ENCODE results near the gene NAT14.

NAT14 gene, protein sequence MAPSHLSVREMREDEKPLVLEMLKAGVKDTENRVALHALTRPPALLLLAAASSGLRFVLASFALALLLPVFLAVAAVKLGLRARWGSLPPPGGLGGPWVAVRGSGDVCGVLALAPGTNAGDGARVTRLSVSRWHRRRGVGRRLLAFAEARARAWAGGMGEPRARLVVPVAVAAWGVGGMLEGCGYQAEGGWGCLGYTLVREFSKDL

DNA sequence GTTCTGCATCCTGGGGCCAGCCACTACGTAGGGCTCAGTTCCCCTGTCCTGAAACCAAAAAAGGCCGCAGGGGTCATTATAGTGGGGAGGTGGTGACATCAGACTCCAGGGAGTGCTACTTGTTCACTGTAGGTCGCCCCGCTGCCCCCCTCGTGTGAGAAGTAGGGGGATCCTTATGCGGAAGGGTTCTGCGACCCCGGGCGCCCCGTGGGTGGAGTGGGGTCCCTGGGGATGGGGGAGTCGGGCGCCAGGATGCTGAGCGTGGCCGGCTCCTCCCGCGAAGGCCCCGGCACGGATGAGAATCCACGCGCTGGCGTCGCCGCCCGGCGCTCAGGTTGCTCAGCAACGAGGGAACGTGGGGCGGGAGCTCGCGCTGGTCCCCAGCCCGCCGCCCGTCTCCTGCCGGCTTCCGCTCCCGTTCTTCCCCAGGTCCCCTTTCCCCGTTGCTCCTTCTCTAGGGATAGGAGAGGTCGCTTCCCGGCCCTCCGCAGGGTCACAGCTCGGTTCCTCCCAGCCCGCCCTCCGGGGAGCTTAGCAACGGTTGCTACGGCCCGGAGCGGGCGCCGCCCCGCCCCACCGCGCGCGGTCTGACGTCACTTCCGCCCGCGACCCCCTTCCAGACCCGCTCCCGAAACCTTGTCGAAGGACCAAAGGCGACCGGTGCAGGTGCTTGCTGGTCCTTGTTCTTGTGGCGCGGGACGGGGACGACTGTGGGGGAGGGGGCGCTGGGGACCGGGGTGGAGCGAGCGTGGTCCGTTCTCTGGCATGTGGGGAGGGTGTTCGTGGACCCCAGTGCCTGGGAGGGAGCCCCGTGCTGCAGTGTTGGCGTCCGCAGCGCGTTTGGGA, at the start of gene NAT14:
Gene NAT14, plus strand, starts transcription at position 596 of the 846 bp plus-strand sequence. CDS start 521 bp downstream, outside the sequence.
- H3K27me3 ChIP-seq (replicated peaks; ENCODE audit: control insufficient read depth, insufficient read depth, low read length): no peaks in the 10 kb centered on the region
- TF ChIP-seq, protein P1, sequence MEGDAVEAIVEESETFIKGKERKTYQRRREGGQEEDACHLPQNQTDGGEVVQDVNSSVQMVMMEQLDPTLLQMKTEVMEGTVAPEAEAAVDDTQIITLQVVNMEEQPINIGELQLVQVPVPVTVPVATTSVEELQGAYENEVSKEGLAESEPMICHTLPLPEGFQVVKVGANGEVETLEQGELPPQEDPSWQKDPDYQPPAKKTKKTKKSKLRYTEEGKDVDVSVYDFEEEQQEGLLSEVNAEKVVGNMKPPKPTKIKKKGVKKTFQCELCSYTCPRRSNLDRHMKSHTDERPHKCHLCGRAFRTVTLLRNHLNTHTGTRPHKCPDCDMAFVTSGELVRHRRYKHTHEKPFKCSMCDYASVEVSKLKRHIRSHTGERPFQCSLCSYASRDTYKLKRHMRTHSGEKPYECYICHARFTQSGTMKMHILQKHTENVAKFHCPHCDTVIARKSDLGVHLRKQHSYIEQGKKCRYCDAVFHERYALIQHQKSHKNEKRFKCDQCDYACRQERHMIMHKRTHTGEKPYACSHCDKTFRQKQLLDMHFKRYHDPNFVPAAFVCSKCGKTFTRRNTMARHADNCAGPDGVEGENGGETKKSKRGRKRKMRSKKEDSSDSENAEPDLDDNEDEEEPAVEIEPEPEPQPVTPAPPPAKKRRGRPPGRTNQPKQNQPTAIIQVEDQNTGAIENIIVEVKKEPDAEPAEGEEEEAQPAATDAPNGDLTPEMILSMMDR (IDR thresholded peaks at IDR 0.05; ENCODE audit: insufficient read depth, low read length, poor library complexity, severe bottlenecking): no peak
- peak; percentile 84 for DNase-seq (ENCODE audit: extremely low read depth, insufficient read length)

DNA sequence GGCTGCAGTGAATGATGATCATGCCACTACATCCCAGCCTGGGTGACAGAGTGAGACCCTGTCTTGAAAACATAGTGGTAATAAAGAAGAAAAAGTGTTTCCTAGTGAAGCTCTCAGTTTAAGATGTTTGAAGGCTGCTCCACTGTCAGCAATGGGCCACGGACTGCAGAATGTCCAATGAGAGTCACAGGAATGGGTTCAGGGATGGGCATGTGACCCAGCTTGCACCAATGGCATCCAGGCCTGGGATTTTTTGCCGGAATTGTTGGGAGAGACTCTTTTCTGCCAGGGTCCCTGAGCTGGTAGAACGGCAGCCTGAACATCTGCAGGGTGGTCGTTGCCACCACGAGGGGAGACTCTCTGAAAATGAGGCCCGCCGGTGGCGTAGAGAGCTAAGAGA, 48.1 kb upstream of the NAT14 start:
- TF ChIP-seq, protein P1 (IDR thresholded peaks at IDR 0.05; ENCODE audit: insufficient read depth, low read length, poor library complexity, severe bottlenecking): no peak
- no peak for DNase-seq (ENCODE audit: extremely low read depth, insufficient read length)
- Histone ChIP-seq H3K4me3 (replicated peaks; ENCODE audit: low read depth, low read length) (no peak overlapping the region), H3K27me3 (replicated peaks; ENCODE audit: control insufficient read depth, insufficient read depth, low read length) (peaks cover 3% of the 10 kb centered on the region), H3K36me3 (ENCODE audit: control insufficient read depth, insufficient read depth, low read length) (no peaks in the 10 kb centered on the region)

More for the DNA sequence above, at the start of gene NAT14:
- H3K36me3 ChIP-seq (ENCODE audit: control insufficient read depth, insufficient read depth, low read length): peaks cover 2% of the 10 kb centered on the region
- peak within 1 kb of the TSS; percentile 79 for H3K4me3 ChIP-seq (replicated peaks; ENCODE audit: low read depth, low read length)

DNA sequence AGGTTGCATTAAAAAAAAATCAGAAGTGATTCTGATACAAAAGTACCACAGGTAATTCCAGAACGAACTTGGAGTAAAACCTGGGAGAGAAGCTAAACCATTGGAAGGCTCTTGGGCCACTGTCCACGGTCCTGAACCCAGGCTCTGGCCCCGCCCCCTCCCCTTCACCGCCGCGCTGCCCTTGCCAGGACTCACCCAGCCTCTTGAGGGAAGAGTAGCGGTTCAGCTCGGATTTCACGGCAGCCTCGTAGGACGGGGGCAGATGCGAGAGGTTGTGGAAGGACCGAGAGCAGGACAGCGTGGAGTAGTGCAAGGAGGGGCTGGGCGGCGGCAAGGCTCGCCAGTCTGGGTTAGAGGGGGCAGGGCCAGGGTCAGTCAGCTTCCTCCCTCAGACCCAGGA, 47.6 kb upstream of the NAT14 start:
- Histone ChIP-seq H3K36me3 (ENCODE audit: control insufficient read depth, insufficient read depth, low read length) (no peaks in the 10 kb centered on the region), H3K27me3 (replicated peaks; ENCODE audit: control insufficient read depth, insufficient read depth, low read length) (peaks cover 3% of the 10 kb centered on the region; the same call in 1 of the 2 replicates), H3K4me3 (replicated peaks; ENCODE audit: low read depth, low read length) (no peak overlapping the region)
- no peak for DNase-seq (ENCODE audit: extremely low read depth, insufficient read length)
- TF ChIP-seq, protein P1 (IDR thresholded peaks at IDR 0.05; ENCODE audit: insufficient read depth, low read length, poor library complexity, severe bottlenecking): no peak

DNA sequence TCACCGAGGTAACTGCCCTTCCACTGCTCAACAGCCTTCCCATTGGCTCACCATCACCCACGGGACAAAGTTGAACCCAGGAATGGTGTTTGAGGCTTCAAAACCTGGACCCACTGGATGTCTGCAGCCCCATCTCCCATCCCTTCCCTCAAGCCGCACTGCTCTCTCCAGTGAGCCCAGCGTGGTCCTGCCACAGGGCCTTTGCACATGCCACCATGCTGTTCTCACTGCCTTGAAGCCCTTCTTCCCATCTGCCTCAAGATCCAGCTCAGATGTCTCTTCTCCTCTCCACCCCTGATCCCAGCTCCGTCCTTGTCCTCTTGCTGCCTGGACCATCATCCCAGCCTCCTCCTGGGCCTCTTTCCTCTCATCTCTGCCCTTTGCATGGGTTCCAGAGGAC, 45.9 kb upstream of the NAT14 start:
- no peak for DNase-seq (ENCODE audit: extremely low read depth, insufficient read length)
- TF ChIP-seq, protein P1 (IDR thresholded peaks at IDR 0.05; ENCODE audit: insufficient read depth, low read length, poor library complexity, severe bottlenecking): no peak
- Histone ChIP-seq H3K36me3 (ENCODE audit: control insufficient read depth, insufficient read depth, low read length) (no peaks in the 10 kb centered on the region), H3K27me3 (replicated peaks; ENCODE audit: control insufficient read depth, insufficient read depth, low read length) (peaks cover 3% of the 10 kb centered on the region; the same call in 1 of the 2 replicates), H3K4me3 (replicated peaks; ENCODE audit: low read depth, low read length) (no peak overlapping the region)

DNA sequence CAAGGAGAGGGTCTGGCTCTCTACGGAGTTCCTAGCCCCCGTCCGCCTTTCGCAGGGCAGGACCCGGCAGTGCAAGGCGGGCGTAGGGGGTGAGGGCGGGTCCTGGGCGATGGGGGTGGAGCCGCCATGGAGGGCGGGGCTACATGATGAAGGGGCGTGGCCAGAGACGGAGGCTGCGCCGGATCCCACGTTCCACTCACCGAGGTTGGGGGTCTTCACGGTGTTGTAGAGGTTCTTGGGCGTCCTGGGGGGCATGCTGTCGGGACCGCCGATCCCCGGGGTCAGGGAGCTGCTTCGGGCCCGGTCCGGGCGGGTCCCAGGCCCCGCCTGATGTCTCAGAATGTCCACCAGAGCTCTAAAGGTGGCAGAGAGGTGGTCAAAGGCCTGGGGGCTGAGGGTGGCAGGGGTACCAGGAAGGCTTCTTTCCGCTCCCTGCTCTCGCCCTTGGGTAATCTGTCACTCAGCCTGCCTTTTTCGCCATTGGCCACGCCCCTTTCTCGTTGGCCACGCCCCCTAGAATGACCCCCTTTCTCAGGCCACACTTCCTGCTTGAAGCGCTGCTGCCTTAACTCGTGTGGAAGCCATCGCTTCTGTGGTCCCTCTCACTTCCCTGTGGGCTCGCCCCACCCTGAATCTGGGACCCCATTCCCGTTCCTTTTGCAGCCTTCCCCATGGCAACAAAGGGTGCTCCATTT, 44.4 kb upstream of the NAT14 start:
- DNase-seq (ENCODE audit: extremely low read depth, insufficient read length): no peak
- H3K36me3 ChIP-seq (ENCODE audit: control insufficient read depth, insufficient read depth, low read length): no peaks in the 10 kb centered on the region
- no peak overlapping the region for H3K4me3 ChIP-seq (replicated peaks; ENCODE audit: low read depth, low read length)
- peaks cover 3% of the 10 kb centered on the region; the same call in 1 of the 2 replicates for H3K27me3 ChIP-seq (replicated peaks; ENCODE audit: control insufficient read depth, insufficient read depth, low read length)
- TF ChIP-seq, protein P1 (IDR thresholded peaks at IDR 0.05; ENCODE audit: insufficient read depth, low read length, poor library complexity, severe bottlenecking): no peak

Measured in GM06990 (cell line).